ENCODE data around the gene RGS6.

The RGS6 gene

DNA sequence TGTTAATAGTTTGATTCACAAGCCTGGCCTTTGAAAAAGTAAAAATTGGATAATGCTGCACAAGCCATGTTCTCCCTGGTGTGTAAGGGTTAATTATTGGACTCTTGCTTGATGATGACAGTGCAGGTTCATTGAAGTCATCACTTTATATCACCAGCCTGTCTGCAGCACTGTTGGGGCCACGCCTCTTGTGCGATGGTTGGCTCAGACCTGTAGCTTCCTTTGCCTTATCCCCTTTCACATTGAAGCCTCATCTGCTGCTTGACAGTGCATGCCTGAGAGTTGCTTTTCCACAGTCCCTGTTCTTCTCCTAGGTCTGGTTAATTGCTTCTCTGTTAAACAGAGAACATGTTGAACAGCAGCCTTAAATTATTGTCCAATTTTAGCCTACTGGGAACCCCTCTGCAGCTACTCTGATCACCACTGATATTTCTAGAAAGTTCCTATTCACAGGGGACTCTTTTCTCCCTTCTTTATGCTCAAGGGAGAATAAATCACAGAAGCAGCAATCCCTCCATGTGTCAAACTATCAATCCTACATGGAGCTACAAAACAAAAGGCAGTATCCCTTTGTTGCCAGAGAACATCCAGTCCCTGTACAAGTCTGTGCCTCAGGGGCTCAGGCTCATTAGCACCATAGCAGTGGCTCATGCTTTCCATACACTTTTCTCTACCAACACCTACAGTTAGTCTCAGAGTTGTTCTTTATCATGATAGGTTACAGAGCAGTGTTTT, 322.1 kb downstream of the RGS6 start:
- no peak for DNase-seq

DNA sequence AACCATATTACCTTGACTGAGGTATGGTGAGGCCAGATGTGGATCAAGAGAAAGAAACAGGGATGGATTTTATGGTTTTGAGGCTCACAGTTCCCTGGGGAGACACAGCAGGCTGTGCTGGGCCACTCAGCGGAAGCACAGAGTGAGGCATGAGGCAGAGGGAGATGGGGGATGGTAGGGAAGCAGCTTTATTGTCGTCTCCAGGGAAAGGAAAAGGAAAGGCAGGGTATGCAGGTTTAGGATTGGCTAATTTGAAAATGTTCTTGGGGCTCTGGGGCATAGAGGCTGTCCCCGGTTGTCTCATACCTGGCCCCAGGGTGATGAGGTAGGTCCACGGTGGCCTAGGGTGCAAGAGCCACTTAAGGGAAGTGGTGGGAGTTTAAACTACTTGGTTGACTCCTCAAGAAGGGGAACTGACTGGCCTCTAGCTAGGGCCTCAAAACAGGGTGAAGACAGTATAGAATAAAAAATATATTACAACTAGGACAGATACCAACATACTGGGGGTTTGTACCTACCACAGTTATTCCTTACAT, 322.8 kb downstream of the RGS6 start:
- no peak for DNase-seq

DNA sequence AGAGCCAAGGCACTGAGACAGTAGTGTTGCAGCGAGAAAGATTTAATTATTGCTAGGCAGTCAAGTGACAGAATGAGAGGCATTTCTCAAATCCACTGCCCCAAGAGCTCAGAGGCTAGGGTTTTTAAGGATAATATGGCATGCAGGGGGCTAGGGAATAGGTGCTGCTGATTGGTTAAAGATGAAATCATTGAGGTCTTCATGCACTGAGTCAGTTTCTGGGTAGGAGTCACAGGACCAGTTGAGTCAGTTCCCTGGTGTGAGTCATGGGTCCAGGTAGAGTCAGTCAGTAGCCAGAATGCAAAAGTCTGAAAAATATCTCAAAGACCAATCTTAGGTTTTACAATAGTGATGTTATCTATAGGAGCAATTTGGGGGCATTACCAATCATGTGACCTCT, 323.8 kb downstream of the RGS6 start:
- no peak for DNase-seq

- DNase-seq, result no peak
Observed at GRCh38 chr14:72261068-72261467, 328.8 kb downstream of the RGS6 start.

GRCh38 chr14:72262771-72263170, 330.5 kb downstream of the RGS6 start:
- DNase-seq, result no peak

DNA sequence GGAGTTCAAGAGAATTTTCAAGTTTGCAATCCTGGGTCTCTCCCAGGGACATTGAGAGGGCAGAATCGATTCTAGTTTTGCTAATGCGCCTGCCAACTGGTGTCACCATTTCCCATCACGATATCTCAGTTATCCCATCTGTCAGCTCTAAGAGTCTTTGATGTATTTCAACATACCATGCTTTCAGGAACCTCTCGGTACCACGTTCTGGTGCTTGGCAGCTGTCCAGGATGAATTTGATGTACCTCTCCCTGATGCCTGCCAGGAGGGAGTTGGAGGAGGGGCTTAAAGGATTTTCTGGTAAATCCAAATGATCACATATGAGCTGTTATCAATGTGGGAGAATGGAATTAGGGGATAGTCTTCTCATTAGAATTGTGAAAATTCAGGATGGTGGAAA, 332.5 kb downstream of the RGS6 start:
- DNase-seq, result no peak

DNA sequence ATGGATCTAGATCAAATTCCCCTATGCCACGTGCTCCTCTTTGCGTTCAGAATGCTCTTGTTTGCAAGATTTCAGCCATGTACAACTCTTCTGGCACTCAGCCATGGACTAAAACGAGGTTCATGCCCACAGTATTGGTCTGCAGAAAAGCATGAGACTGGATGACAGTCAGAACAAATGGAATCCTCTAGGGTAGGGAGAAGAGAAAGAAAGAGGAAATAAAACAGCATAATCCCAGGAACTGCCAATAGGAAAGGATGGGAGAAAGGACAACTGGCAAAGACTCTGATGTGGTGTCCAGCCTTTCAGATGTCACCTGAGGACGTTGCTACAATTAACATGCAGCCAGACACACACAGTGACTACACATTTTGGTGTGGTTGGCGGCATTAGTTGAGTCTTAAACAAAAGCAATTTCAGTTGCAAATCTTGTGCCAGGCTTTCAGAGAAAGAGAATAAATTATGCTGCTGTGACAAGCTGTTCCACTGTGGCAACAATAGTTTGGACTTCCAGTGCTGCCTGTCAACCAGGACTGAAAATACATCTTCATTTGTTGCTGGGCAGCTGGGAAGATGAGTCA, 338.0 kb downstream of the RGS6 start:
- no peak for DNase-seq

DNA sequence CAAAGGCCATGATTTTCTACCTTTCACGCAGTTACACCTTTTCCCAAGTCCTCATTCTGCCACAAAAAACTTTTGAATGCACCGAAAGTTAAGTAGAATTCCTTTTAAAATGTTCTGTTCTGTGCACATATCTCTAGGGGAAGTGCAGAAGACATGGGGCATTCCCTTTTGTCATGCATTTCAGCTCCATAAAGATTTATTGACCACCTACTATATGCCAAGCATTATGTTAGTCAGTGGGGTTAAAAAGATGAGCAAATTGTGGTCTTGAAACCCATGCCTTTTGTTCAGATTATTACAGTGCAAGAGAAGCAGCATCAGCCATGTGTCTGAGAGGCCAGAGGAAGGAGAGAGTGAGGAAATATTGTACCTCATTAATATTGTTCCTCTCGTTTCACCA, 338.5 kb downstream of the RGS6 start:
- DNase-seq, result no peak

DNA sequence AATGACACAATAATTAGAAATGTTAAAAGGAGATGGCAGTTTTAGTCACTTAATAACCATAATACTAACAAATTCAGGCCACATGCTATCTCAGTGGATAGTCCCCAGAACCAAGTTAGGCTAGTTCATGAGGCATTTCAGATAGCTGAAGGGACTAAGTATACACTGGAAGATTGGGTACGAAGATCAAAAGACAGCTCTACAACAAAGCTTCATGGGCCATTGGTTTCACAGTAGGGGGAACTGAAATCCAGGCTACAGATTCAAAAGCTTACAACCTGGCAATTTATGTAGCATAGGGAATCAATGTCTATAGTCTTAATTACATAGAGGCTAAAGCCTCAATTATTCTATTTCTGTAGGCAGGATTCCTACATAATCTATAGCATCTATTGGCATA, 343.0 kb downstream of the RGS6 start:
- no peak for DNase-seq

DNA sequence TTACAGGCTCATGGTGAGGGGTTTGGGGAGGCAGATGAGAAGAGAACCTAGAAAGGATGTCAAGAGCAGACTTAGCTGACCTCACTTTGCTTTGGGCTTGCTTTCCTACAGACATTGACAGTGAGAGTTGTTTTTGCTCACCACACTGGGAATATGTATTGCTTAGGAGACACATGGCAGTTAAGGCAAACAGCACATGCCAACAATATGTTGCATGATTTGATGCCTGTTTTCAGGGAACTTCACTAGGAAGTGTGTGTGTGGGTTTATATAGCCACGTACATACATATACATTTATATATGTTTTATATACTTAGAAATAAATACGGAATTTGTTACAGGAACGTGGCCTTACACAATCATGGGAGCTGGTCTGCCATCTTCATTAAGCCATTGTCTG, 346.1 kb downstream of the RGS6 start:
- no peak for DNase-seq

GRCh38 chr14:72284176-72284575, 351.9 kb downstream of the RGS6 start:
- no peak for DNase-seq

GRCh38 chr14:72290241-72290640, 358.0 kb downstream of the RGS6 start:
- no peak for DNase-seq

- no peak for DNase-seq
Observed at GRCh38 chr14:72291908-72292688, 359.9 kb downstream of the RGS6 start.

DNA sequence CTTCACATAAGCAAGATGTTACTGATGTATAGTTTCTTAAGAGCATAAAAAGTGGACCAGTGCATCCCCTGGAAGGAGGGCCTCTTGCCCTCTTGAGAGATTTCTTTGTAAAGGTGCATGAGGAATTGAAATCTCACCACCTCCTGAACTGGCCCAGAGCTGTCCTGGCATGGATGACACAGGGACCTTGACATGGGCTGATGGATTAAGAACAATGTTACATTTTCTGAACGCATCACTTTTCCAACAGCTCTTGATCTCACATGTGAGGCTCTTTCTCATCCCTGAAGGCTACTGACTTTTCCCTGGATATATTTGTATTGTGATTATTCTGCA, 360.4 kb downstream of the RGS6 start:
- DNase-seq, result no peak

GRCh38 chr14:72301352-72301751, 369.1 kb downstream of the RGS6 start:
- no peak for DNase-seq

- no peak for DNase-seq
Observed at GRCh38 chr14:72303930-72304329, 371.7 kb downstream of the RGS6 start.

GRCh38 chr14:72305561-72305960, 373.3 kb downstream of the RGS6 start:
- DNase-seq, result no peak

GRCh38 chr14:72308967-72309485, 376.8 kb downstream of the RGS6 start:
- DNase-seq, result no peak

GRCh38 chr14:72311116-72311515, 378.9 kb downstream of the RGS6 start:
- DNase-seq, result no peak

- no peak for DNase-seq
Observed at GRCh38 chr14:72311516-72311915, 379.3 kb downstream of the RGS6 start.

DNA sequence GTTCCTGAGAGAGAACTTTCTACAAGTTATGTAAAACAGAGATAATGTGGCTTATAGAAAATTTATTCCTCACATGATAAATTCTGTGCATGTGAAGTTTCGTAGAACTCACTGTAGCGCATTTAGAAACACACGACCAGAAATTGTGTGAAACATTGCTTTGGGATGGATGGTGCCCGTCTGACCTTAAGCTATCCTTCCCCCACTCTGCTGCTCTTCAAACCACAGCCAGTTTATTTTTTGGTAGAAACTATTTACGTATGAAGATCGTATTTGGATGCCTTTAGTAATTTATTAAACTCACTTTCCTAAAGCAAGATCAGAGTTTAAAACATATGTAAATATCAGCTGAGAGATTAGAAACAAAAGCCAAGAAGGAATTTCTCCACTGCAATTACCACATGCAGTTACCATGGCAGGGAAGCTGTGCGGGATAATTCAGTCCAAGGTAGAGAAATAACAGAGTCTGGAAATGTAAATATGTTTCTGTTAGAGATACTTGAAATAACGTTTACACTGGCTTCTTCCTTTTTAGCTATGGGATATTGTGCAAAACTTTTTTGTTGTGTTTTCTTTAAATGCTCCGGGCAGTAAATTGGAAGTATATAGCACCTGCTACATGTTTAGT, 382.7 kb downstream of the RGS6 start:
- DNase-seq, result no peak

DNA sequence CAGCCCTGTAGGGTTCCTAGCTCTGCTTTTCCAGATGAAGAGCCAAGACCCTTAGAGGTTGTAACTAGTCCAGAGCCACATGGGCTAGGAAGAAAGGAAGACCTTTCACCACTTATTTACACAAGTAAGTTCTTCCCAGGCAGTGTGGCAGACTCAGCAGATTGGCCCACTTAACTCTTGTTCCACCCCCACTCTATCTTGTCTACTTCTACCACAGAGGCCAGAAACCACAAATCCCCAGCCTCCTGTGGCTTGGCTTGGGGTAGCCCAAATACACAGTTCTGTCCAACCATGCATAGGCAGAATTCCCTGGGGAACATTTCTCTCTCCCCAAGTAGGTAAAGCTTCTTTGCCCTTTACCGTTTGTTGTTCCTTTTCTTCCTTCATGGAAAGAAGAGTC, 383.5 kb downstream of the RGS6 start:
- DNase-seq, result no peak

- no peak for DNase-seq
Observed at GRCh38 chr14:72318648-72319047, 386.4 kb downstream of the RGS6 start.
